IMR-90 (cell line): Measurements from ENCODE around the gene EPN2.

ENCODE experiments used
- BHLHE40 ChIP-seq: fragments of 150-350 bp; IDR thresholded peaks from 2 replicates; pipeline ENCODE4 v1.6.1; 2016; ENCODE audit warnings: mild to moderate bottlenecking, low read depth, low read length
- CEBPB ChIP-seq: IDR thresholded peaks from 2 replicates; pipeline ENCODE4 v1.6.1; 2012; ENCODE audit warnings: low read depth, low read length, improper control_type of control experiment
- MAZ ChIP-seq: IDR thresholded peaks from 2 replicates; pipeline ENCODE4 v1.6.1; 2012; ENCODE audit warnings: low read depth, mild to moderate bottlenecking, low read length, improper control_type of control experiment, moderate library complexity, borderline replicate concordance
- MXI1 ChIP-seq: IDR thresholded peaks from 2 replicates; pipeline ENCODE4 v1.6.1; 2012; ENCODE audit warnings: low read depth, mild to moderate bottlenecking, low read length, moderate library complexity, borderline replicate concordance
- NFE2L2 ChIP-seq: fragments of 150-350 bp; IDR thresholded peaks from 2 replicates; pipeline ENCODE4 v1.6.1; 2016; ENCODE audit warnings: low read depth, mild to moderate bottlenecking, low read length
- POLR2A ChIP-seq: IDR thresholded peaks from 2 replicates; pipeline ENCODE4 v1.6.1; 2012; ENCODE audit warnings: mild to moderate bottlenecking, low read depth, low read length
- RAD21 ChIP-seq: IDR thresholded peaks from 2 replicates; pipeline ENCODE4 v1.6.1; 2012; ENCODE audit warnings: low read length, improper control_type of control experiment
- RFX5 ChIP-seq: IDR thresholded peaks from 2 replicates; pipeline ENCODE4 v1.8.0; 2012; ENCODE audit warnings: low read depth, mild to moderate bottlenecking, low read length, moderate library complexity
- SMC3 ChIP-seq: fragments of 150-350 bp; IDR thresholded peaks from 2 replicates; pipeline ENCODE4 v1.6.1; 2016; ENCODE audit warnings: low read depth, mild to moderate bottlenecking, antibody characterized with exemption, low read length, moderate library complexity
- TF ChIP-seq, protein P1 (sequence below): fragments of 150-350 bp; IDR thresholded peaks from 2 replicates; pipeline ENCODE4 v1.6.1; 2017; ENCODE audit warnings: mild to moderate bottlenecking, antibody characterized with exemption, low read length, low read depth
- TF ChIP-seq, protein P2 (sequence below): conservative IDR thresholded peaks from 2 replicates; pipeline ENCODE4 v1.5.1; 2012; ENCODE audit warnings: mild to moderate bottlenecking, low read depth, low read length, improper control_type of control experiment
- TF ChIP-seq, protein P3 (sequence below): fragments of 150-350 bp; IDR thresholded peaks from 2 replicates; pipeline ENCODE4 v1.6.1; 2016; ENCODE audit warnings: low read depth, mild to moderate bottlenecking, low read length, moderate library complexity, borderline replicate concordance

DNA sequence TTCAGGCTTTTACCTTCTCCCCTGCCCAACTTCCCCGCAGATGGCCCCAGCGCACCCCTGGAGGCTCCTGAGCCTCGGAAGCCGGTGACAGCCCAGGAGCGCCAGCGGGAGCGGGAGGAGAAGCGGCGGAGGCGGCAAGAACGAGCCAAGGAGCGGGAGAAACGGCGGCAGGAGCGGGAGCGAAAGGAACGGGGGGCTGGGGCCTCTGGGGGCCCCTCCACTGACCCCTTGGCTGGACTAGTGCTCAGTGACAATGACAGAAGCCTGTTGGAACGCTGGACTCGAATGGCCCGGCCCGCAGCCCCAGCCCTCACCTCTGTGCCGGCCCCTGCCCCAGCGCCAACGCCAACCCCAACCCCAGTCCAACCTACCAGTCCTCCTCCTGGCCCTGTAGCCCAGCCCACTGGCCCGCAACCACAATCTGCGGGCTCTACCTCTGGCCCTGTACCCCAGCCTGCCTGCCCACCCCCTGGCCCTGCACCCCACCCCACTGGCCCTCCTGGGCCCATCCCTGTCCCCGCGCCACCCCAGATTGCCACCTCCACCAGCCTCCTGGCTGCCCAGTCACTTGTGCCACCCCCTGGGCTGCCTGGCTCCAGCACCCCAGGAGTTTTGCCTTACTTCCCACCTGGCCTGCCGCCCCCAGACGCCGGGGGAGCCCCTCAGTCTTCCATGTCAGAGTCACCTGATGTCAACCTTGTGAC is 144.7 kb downstream of the EPN2 start:
- TF ChIP-seq, protein P1, sequence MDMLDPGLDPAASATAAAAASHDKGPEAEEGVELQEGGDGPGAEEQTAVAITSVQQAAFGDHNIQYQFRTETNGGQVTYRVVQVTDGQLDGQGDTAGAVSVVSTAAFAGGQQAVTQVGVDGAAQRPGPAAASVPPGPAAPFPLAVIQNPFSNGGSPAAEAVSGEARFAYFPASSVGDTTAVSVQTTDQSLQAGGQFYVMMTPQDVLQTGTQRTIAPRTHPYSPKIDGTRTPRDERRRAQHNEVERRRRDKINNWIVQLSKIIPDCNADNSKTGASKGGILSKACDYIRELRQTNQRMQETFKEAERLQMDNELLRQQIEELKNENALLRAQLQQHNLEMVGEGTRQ = no peak
- TF ChIP-seq, protein P2, sequence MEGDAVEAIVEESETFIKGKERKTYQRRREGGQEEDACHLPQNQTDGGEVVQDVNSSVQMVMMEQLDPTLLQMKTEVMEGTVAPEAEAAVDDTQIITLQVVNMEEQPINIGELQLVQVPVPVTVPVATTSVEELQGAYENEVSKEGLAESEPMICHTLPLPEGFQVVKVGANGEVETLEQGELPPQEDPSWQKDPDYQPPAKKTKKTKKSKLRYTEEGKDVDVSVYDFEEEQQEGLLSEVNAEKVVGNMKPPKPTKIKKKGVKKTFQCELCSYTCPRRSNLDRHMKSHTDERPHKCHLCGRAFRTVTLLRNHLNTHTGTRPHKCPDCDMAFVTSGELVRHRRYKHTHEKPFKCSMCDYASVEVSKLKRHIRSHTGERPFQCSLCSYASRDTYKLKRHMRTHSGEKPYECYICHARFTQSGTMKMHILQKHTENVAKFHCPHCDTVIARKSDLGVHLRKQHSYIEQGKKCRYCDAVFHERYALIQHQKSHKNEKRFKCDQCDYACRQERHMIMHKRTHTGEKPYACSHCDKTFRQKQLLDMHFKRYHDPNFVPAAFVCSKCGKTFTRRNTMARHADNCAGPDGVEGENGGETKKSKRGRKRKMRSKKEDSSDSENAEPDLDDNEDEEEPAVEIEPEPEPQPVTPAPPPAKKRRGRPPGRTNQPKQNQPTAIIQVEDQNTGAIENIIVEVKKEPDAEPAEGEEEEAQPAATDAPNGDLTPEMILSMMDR = no peak
- TF ChIP-seq, protein P3, sequence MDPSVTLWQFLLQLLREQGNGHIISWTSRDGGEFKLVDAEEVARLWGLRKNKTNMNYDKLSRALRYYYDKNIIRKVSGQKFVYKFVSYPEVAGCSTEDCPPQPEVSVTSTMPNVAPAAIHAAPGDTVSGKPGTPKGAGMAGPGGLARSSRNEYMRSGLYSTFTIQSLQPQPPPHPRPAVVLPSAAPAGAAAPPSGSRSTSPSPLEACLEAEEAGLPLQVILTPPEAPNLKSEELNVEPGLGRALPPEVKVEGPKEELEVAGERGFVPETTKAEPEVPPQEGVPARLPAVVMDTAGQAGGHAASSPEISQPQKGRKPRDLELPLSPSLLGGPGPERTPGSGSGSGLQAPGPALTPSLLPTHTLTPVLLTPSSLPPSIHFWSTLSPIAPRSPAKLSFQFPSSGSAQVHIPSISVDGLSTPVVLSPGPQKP = no peak
- TF ChIP-seq SMC3 (no peak), CEBPB (no peak), POLR2A (no peak), RFX5 (no peak), MXI1 (no peak), MAZ (no peak), RAD21 (no peak), BHLHE40 (no peak), NFE2L2 (no peak)
